Endometrial microvascular endothelial cells (primary cell): ENCODE results near the gene ADORA2A. TPM values are rescaled to one million over a fixed set of nuclear protein-coding genes. Genes with fewer than 3 reads are reported as not detected.

Experiments
- in situ Hi-C: cut with HindIII; loops from 2 replicates; pipeline ENCODE4 v1.10.0; 2017; ENCODE audit warnings: low sequenced_read_pairs, low pct_unique_long_range_greater_than_20kb; ENCODE audit errors: inconsistent ontology term
- total RNA-seq: library from RNA; depleted of rRNA; stranded (reverse); fragments of >200 nt; gene quantifications from one replicate; pipeline ENCODE4 v1.2.3, GENCODE V29; 2015; ENCODE audit errors: inconsistent ontology term

ADORA2A gene
- total RNA-seq, 1 donor from 2014 or later = 2.1 TPM

DNA sequence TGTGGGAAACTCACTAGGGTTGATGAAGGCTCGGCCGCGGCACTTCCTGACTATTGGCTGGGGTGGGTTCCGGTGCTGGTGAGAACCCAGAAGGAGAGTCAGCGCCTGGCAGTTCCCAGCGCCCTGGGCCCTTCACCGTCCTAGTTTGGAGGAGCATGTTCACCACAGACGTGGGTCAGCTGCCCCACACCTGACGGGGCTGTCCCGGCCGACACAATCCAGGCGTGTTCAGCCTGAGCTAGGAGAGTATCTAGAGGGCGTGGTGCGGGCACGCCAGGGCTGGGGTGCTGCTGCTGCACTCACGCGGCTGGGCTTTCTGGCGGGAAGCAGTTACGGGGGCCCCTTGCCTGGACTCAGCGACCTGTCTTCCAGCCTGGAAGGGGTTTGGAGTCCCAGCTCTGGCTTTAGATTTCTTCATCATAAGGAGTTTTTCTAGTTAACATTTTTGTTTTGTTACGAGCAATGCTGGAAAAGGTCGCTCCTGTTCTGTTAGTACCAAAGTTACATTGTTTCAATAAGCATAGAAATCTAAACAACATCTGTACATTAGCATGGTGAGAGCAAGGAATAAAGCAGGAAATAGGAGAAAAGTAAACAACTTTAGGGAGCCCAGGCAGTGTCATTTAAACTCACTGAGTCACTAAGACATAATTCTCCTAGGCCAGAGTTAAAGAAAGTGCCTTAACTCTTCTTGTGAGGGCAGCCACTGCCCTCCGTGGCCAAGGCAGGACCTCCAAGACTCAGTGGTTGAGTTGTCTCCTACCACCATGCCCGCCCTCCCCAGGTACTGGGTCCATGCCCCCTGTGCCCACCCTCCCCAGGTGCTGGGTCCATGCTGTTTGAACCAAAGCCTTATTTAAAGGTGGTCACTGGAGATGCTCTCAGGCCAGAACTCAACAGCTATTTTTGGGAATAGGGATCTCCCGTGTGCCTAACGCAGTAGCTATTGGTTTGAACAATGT is 12.1 kb upstream of the ADORA2A start:
- in situ Hi-C loops = no loop called here

DNA sequence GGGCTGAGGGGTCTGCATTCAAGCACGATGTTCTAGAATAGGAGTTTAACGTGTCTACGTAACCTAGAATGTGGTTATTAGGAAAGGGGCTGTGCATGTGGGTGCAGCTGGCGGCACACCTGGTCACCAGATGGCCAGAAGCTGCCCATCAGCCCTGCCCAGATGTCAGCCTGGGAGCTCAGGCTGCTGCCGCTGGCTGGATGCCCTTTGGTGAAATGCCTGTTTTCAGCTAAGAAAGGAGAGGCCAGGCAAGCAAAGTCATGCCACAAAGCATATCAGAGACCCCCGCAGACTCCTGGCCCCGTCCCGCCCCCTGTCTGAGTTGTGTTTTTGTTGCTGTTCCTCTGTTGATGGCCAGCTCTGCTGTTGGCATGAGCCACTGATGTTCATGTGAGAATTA is 11.3 kb upstream of the ADORA2A start:
- in situ Hi-C loops = no loop called here

- in situ Hi-C loops = no loop called here
Observed at GRCh38 chr22:24416611-24417010, 10.8 kb upstream of the ADORA2A start.

- in situ Hi-C loops = no loop called here
Observed at GRCh38 chr22:24417200-24417599, 10.2 kb upstream of the ADORA2A start.

DNA sequence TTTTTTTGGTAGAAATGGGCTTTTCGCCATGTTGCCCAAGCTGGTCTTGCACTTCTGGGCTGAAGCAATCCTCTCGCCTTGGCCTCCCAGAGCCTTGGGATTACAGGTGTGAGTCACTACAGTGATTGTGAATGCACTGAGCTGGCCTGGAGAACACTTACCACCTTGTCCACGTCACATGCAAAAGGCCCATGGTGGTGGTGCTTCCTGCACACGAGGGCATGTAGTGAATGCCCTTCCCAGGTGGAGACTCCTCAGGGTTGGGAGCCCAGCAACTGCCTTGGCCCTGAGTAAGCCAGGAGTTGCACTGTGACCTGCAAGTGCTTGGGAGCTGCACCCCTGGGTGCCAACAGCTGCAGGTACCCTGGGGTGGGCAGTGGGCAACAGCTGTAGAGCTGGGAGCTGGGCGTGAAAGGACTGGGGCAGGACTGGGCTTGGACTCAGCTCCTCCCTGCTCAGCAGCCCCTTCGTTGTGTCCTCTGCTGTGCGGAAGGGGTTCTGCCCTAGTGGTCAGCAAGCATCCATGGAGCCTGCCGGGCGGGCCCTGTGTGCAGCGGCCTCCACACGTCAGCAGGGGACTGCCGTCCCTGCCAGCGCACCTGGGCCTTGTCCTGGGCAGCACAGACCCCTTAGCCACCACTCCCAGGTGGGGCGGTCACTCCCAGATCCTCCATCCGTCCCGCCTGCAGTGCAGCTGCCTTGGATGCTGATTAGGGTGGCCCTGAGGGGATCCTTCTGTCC is 9.3 kb upstream of the ADORA2A start:
- in situ Hi-C loops = no loop called here

DNA sequence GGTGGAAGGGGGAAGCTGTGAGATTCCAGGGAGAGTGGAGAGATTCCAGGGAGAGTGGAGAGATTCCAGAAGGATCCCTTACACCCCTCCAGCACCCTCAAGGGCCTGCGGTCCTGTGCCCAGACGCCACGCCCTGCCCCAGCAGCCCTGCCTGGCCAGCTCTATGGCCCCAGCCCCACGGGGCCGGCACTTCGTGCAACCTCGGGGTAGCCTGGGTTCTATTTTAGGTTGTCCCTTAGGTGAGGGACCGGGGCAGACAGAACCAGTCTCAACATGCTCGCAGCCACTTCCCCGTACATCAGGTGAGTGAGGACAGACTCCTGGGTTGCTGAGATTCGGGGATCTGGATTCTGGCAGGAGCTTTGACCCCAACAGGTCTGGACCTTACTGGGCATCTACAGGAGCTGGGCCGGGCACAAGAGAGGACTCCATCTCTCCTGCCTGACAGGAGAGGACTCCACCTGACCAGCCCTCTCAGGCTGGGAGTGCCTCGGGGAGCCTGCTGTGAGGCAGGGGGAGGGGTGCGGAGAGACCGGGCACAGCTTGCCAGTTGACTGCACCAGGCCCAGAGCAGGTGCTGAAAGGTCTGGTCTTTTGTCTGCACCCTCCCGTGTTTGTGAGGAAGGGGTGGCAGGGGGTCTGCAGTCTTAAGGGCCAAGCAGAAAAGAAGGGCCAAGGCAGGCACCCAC is 8.5 kb upstream of the ADORA2A start:
- in situ Hi-C loops = no loop called here

DNA sequence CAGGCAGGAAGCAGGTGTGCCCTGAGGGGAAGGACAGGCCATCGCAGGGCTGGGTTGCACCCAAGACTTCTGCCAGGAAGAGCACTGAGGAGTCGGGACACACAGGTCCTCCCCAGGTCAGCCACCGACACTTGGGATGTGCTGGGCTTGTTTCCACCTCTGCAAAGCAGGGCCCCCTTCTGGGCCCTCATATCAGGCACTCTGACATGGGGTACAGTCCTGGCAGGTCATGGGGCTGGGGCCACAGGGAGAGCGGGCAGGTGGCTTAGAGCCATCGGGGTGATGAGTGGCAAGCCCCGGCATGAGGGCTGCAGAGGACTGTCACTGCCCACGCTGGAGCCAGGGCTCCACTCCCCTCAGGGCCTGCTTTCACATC is 7.9 kb upstream of the ADORA2A start:
- in situ Hi-C loops = no loop called here

DNA sequence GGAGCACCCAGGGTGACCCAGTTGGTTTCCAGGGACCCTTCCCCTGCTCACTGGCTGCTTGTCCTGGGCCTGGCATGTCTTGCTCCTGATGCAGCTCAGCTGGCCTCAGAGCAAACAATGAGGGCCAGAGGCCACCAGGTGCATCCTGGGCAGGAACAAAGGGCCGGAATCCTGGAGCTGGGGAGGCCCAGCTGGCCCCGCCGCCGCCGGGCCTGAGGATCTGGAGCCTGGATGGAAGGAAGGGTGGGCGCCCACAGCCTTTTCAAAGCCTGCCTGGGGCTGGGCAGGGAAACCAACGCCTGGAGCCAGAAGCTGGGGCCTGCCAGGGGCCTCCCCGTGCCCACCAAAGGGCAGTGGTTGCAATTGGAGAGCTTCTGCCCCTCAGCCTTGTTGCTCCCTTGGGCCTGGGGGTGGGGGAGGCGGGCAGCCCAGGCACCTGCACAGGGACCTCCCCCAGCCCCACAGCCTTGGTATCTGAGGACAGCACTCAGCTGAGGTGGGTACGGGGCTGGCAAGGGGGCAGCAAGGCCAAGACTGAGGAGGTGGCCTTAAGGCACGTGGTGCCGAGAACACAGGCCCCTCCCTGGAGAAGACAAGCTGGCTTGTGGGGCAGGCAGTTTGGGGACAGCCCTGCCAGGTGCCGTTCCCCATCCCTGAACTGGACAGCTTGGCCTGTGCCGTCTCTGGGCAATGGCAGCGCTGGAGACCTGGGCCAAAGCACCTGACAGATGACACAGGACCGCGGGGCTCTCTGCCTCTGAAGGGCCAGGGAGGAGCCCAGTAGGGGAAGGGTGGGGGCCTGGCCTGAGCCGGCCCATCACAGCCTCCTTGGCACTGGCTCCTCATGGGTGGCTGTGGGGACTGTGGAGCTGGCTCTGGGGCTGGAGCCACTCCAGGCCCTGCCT is 7.1 kb upstream of the ADORA2A start:
- in situ Hi-C loops = no loop called here

GRCh38 chr22:24420977-24421343 is 6.4 kb upstream of the ADORA2A start:
- in situ Hi-C loops = no loop called here

DNA sequence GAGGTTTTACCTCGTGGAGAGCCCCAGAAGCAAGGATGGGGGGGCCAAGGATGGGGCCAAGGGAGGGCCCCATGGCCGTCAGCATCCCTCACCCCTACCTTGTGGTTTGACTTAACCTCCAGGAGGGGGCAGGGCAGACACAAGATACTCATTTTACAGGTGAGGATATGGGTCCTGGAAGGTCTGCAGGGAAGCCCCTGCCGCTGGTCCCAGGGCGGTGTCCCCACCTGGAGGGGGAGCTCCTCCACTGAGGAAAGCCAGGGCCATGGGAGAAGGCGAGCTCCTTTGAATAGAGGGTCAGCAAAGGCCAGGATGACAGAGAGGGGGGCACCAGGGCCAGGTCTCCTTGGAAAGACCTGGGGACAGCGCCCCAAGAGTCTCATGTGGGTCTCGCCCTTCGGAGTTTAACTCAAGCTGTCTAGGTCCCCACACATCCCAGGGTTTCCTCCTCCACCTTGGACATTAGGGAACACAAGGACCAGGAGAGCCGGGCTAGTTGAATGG is 5.9 kb upstream of the ADORA2A start:
- in situ Hi-C loops = no loop called here

DNA sequence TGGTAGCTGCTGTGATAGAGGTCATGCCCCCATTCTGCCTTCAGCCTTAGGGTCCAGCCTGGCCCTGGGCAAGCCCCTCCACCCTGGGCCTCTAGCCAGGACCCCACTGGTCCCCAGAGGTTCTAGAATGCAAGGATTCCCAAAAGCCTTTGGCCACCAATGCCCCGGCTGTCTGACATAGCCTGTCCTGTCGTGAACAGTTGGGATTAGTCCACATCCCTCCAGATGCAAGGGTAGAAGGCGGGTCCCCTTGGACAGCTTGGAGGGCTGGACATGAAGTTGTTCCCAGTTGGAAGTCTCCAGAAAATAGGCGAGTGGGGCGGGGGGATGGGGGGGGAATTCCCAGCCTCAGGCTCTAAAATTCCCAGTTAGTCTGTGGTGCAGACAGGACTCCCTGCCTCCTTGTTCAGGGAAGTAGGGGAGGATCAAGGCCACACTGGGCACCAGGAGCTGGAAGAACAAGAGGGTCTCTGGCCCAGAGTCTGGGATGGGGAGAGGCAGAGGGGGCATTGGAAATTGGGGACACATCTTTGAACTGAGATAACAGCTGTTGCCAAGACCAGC is 5.2 kb upstream of the ADORA2A start:
- in situ Hi-C loops = no loop called here

- in situ Hi-C loops = no loop called here
Observed at GRCh38 chr22:24423519-24424000, 3.8 kb upstream of the ADORA2A start.

- in situ Hi-C loops = no loop called here
Observed at GRCh38 chr22:24424001-24424900, 3.1 kb upstream of the ADORA2A start.

GRCh38 chr22:24424901-24425775 is 2.3 kb upstream of the ADORA2A start:
- in situ Hi-C loops = no loop called here

DNA sequence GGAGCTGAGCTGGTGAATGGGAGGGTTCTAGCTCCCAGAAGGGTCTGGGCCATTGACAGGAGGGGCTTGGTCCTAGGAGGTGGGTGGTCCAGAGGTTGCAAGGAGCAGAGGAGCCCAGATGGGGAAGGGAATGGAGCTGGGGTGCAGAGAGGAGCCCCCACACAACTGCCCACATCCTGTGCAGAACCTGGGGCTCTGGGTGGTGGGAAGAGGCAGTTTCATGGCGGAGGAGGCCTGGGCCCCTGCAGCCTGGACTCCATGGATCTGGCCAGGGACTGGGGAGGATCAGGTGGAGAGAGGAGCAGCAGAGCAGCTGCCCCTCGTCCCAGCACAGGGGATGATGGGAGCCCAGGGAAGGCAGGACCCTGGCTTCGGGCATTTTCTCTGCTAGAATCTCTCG is 963 bp upstream of the ADORA2A start:
- in situ Hi-C loops = no loop called here

- in situ Hi-C loops = no loop called here
Observed at GRCh38 chr22:24426851-24427499, 424 bp upstream of the ADORA2A start.
